Measurements from ENCODE around the gene OR6X1. TPM values are rescaled to one million over a fixed set of nuclear protein-coding genes. Genes with fewer than 3 reads are reported as not detected.

The OR6X1 gene
- total and polyA plus RNA-seq, 2 of the 8 experiments (the other 6 are each of a cell fraction or from before 2014, with no cell fraction given): not detected

DNA sequence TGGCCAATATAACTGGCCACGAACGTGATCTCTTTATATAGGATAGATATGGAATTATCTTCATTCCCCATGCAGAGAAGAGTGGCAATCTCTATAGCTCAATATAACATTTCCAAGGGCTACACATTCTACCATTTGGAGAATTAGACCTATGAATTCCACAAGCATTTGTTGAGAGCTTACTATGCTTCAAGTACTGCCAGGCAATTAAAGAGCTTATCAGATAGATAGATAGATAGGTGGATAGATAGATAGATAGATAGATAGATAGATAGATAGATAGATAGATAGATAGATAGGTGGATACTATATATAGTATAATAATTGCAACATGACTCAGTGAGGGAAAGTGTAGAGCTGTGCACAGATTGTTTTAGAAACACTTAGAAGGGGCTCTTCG is 1.5 kb upstream of the OR6X1 start (continued):
- TF ChIP-seq, protein P1, sequence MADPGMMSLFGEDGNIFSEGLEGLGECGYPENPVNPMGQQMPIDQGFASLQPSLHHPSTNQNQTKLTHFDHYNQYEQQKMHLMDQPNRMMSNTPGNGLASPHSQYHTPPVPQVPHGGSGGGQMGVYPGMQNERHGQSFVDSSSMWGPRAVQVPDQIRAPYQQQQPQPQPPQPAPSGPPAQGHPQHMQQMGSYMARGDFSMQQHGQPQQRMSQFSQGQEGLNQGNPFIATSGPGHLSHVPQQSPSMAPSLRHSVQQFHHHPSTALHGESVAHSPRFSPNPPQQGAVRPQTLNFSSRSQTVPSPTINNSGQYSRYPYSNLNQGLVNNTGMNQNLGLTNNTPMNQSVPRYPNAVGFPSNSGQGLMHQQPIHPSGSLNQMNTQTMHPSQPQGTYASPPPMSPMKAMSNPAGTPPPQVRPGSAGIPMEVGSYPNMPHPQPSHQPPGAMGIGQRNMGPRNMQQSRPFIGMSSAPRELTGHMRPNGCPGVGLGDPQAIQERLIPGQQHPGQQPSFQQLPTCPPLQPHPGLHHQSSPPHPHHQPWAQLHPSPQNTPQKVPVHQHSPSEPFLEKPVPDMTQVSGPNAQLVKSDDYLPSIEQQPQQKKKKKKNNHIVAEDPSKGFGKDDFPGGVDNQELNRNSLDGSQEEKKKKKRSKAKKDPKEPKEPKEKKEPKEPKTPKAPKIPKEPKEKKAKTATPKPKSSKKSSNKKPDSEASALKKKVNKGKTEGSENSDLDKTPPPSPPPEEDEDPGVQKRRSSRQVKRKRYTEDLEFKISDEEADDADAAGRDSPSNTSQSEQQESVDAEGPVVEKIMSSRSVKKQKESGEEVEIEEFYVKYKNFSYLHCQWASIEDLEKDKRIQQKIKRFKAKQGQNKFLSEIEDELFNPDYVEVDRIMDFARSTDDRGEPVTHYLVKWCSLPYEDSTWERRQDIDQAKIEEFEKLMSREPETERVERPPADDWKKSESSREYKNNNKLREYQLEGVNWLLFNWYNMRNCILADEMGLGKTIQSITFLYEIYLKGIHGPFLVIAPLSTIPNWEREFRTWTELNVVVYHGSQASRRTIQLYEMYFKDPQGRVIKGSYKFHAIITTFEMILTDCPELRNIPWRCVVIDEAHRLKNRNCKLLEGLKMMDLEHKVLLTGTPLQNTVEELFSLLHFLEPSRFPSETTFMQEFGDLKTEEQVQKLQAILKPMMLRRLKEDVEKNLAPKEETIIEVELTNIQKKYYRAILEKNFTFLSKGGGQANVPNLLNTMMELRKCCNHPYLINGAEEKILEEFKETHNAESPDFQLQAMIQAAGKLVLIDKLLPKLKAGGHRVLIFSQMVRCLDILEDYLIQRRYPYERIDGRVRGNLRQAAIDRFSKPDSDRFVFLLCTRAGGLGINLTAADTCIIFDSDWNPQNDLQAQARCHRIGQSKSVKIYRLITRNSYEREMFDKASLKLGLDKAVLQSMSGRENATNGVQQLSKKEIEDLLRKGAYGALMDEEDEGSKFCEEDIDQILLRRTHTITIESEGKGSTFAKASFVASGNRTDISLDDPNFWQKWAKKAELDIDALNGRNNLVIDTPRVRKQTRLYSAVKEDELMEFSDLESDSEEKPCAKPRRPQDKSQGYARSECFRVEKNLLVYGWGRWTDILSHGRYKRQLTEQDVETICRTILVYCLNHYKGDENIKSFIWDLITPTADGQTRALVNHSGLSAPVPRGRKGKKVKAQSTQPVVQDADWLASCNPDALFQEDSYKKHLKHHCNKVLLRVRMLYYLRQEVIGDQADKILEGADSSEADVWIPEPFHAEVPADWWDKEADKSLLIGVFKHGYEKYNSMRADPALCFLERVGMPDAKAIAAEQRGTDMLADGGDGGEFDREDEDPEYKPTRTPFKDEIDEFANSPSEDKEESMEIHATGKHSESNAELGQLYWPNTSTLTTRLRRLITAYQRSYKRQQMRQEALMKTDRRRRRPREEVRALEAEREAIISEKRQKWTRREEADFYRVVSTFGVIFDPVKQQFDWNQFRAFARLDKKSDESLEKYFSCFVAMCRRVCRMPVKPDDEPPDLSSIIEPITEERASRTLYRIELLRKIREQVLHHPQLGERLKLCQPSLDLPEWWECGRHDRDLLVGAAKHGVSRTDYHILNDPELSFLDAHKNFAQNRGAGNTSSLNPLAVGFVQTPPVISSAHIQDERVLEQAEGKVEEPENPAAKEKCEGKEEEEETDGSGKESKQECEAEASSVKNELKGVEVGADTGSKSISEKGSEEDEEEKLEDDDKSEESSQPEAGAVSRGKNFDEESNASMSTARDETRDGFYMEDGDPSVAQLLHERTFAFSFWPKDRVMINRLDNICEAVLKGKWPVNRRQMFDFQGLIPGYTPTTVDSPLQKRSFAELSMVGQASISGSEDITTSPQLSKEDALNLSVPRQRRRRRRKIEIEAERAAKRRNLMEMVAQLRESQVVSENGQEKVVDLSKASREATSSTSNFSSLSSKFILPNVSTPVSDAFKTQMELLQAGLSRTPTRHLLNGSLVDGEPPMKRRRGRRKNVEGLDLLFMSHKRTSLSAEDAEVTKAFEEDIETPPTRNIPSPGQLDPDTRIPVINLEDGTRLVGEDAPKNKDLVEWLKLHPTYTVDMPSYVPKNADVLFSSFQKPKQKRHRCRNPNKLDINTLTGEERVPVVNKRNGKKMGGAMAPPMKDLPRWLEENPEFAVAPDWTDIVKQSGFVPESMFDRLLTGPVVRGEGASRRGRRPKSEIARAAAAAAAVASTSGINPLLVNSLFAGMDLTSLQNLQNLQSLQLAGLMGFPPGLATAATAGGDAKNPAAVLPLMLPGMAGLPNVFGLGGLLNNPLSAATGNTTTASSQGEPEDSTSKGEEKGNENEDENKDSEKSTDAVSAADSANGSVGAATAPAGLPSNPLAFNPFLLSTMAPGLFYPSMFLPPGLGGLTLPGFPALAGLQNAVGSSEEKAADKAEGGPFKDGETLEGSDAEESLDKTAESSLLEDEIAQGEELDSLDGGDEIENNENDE (IDR thresholded peaks at IDR 0.05; ENCODE audit: insufficient replicate concordance, low read length): no peak
- TF ChIP-seq RNF2 (IDR thresholded peaks at IDR 0.05; ENCODE audit: borderline replicate concordance, low read depth, low read length, missing control alignments, poor library complexity, severe bottlenecking): no peak
- no peak for TF ChIP-seq SP4 (IDR thresholded peaks at IDR 0.05; ENCODE audit: low read length)
- TF ChIP-seq CREB1 (IDR thresholded peaks at IDR 0.05): no peak
- TF ChIP-seq SIX5 (IDR thresholded peaks at IDR 0.05; ENCODE audit: low read depth, low read length): no peak
- TF ChIP-seq CEBPB (IDR thresholded peaks at IDR 0.05; ENCODE audit: low read depth, low read length): no peak
